Upper lobe of left lung (tissue), 6 donors: ENCODE data around the gene RBM10. TPM values are rescaled to one million over a fixed set of nuclear protein-coding genes. Genes with fewer than 3 reads are reported as not detected.

Experiments used
- ATAC-seq, 2 donors: fragments of 200-7000 bp; cut with Tn5 transposase; one replicate each; pipeline ENCODE4 v1.9.1; 2022; ENCODE audit warnings: mild to moderate bottlenecking in 2 of 2, moderate library complexity in 2 of 2; ENCODE audit not compliant: low FRiP score in 2 of 2
- DNase-seq, 2 donors: peaks; one replicate each; pipeline ENCODE4 v3.0.0-alpha.2; 2019 to 2020
- H3K27ac ChIP-seq, 4 donors: fragments of 200-600 bp; sonication (generic); one replicate each; pipeline ENCODE4 v1.5.1; 2016 to 2019
- H3K27me3 ChIP-seq, 4 donors: fragments of 200-600 bp; sonication (generic); one replicate each; pipeline ENCODE4 v1.5.1; 2017 to 2019
- H3K36me3 ChIP-seq, 4 donors: fragments of 200-600 bp; sonication (generic); one replicate each; pipeline ENCODE4 v1.5.1; 2016 to 2019
- H3K4me1 ChIP-seq, 4 donors: fragments of 200-600 bp; sonication (generic); one replicate each; pipeline ENCODE4 v1.5.1; 2018 to 2019
- H3K4me3 ChIP-seq, 4 donors: fragments of 200-600 bp; sonication (generic); one replicate each; pipeline ENCODE4 v1.5.1; 2017 to 2019; ENCODE audit warnings: mild to moderate bottlenecking in 2 of 4, moderate library complexity in 1 of 4
- H3K9me3 ChIP-seq, 4 donors: fragments of 200-600 bp; sonication (generic); one replicate each; pipeline ENCODE4 v1.5.1; 2018 to 2019
- CTCF ChIP-seq, 6 experiments: fragments of 450-650 bp in 4 of 6; fragments of 200-600 bp in 2 of 6; sonication (generic) in 2 of 6; IDR thresholded peaks; one replicate each; pipeline ENCODE4 v1.5.1; 2016 to 2019; ENCODE audit warnings: antibody characterized with exemption in 6 of 6
- EP300 ChIP-seq, 4 donors: sonication (generic); formaldehyde crosslinking; IDR thresholded peaks; one replicate each; pipeline ENCODE4 v1.5.1; 2017; ENCODE audit warnings: antibody characterized with exemption in 4 of 4, control low read depth in 2 of 4
- POLR2A ChIP-seq, 4 donors: fragments of 450-650 bp; IDR thresholded peaks; one replicate each; pipeline ENCODE4 v1.5.1; 2016 to 2017; ENCODE audit warnings: antibody characterized with exemption in 4 of 4, mild to moderate bottlenecking in 2 of 4
- POLR2AphosphoS5 ChIP-seq, 2 donors: sonication (generic); formaldehyde crosslinking; IDR thresholded peaks; one replicate each; pipeline ENCODE4 v1.5.1; 2017; ENCODE audit warnings: antibody characterized with exemption in 2 of 2
- WGBS, 2 donors: methylation state at CpG; one replicate each; pipeline ENCODE4 v1.1.5; 2017 to 2018; 5-methylcytosine and 5-hydroxymethylcytosine counted together
- total RNA-seq, 6 donors: library from RNA; depleted of rRNA in 4 of 6; stranded (reverse); fragments of >200 nt in 4 of 6; gene quantifications; one replicate each; pipeline versions ENCODE4 v1.1.0 to v1.2.1, GENCODE V29; 2016 to 2021
- donor health status: DM: no; HTN: no; CAD: no; lungs with moderate emphysema.
- donor health status: DM: no; HTN: yes; CAD: no; lungs with severe emphysema.

RBM10 gene
- total RNA-seq, 6 donors from 2014 or later: 29.2 to 59.7 (median 32.5) TPM

DNA sequence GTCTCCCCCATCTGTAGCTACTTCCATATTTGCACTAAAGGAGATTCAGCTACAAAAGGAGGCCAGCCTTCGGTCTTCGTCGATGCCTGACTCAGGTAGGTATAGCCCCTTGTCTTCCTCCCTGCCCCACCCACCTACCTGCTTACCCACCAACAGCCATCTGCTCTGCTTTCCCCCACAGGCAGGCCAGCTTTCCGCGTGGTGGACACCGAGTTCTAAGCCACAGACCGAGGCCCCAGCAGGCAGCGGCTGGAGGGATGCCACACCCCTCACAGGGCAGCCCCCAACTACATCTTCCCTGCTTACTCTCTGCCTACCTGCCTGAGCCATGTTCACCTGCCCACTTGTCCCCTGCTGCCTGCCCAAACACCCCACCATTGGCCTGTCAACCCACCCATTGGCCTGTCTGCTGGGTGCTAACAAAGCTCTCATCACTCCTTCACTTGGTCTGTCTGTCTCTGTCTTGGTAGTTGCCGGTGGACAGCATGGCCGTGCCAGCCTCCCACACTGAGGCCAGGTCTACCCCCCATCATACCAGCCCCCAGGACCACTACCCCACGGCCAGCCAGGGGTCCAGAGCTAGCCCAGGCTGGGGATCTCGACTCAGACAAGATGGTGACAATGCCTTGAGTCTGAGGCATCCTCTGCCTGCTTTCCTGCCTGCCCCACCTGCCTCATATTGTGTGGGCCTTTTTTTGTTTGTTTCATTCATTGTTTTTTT lies 83.7 kb downstream of the RBM10 start:
- peaks cover 0 to 8% (median 0%) of the 10 kb centered on the region in 4 donors for H3K4me1 ChIP-seq
- 83 to 95% methylated on average over 5 to 12 of the region's 12 CpGs for WGBS, 2 donors
- TF ChIP-seq EP300 (IDR thresholded peaks at IDR 0.05): no peak
- no peak overlapping the region for H3K4me3 ChIP-seq
- H3K36me3 ChIP-seq: peaks cover 0 to 58% (median 37%) of the 10 kb centered on the region in 4 donors
- H3K27me3 ChIP-seq: no peaks in the 10 kb centered on the region
- DNase-seq (peak in 1 of 2 donors; percentile 14), ATAC-seq (no peak)
- no peaks in the 10 kb centered on the region for H3K9me3 ChIP-seq
- no peak overlapping the region for H3K27ac ChIP-seq

GRCh38 chrX:47229427-47229826 lies 84.4 kb downstream of the RBM10 start:
- no peaks in the 10 kb centered on the region for H3K9me3 ChIP-seq
- WGBS, 2 donors: 94% methylated on average over 6 of the region's 6 CpGs; no CpG with 5 or more reads in 1 of the 2 donors
- no peak for TF ChIP-seq EP300 (IDR thresholded peaks at IDR 0.05)
- TF ChIP-seq POLR2AphosphoS5 (IDR thresholded peaks at IDR 0.05): no peak
- no peak for TF ChIP-seq CTCF (IDR thresholded peaks at IDR 0.05)
- TF ChIP-seq POLR2A (IDR thresholded peaks at IDR 0.05): no peak
- peaks cover 0 to 8% (median 0%) of the 10 kb centered on the region in 4 donors for H3K4me1 ChIP-seq
- peaks cover 0 to 50% (median 30%) of the 10 kb centered on the region in 4 donors for H3K36me3 ChIP-seq
- H3K4me3 ChIP-seq: no peak overlapping the region
- ATAC-seq: no peak
- no peaks in the 10 kb centered on the region for H3K27me3 ChIP-seq
- H3K27ac ChIP-seq: no peak overlapping the region
- peak in 1 of 2 donors; percentile 4 for DNase-seq

- Histone ChIP-seq H3K9me3 (no peaks in the 10 kb centered on the region), H3K27me3 (no peaks in the 10 kb centered on the region), H3K27ac (no peak overlapping the region), H3K4me3 (no peak overlapping the region), H3K36me3 (peaks cover 0 to 42% (median 22%) of the 10 kb centered on the region in 4 donors), H3K4me1 (peaks cover 0 to 8% (median 0%) of the 10 kb centered on the region in 4 donors)
- DNase-seq (no peak), ATAC-seq (no peak)
- TF ChIP-seq EP300 (IDR thresholded peaks at IDR 0.05): no peak
- no peak for TF ChIP-seq POLR2A (IDR thresholded peaks at IDR 0.05)
- no peak for TF ChIP-seq CTCF (IDR thresholded peaks at IDR 0.05)
- TF ChIP-seq POLR2AphosphoS5 (IDR thresholded peaks at IDR 0.05): no peak
- WGBS, 2 donors: 88 to 90% methylated on average over 5 of the region's 5 CpGs
Measured at GRCh38 chrX:47230136-47230868, 85.3 kb downstream of the RBM10 start.

DNA sequence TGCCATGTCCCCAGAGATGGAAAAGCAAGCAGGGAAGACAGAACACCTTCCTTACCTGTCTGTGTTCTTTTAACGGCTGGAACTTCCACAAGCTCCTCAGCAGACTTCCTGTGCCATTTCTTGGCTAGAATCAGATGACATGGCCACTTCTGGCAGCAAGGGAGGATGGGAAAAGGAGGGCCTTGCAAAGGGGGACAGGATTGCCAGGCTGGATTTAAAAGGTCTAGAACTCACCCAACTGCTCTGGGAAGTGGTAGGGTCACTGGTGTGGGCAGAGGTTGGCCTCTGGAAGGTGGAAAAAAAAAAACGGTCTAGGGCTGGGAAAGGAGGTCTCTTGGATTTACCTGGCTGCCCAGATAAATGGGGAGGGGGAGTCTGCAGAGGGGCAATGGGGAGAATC lies 86.1 kb downstream of the RBM10 start:
- H3K27me3 ChIP-seq: no peaks in the 10 kb centered on the region
- no peaks in the 10 kb centered on the region for H3K9me3 ChIP-seq
- TF ChIP-seq CTCF (IDR thresholded peaks at IDR 0.05) (no peak), EP300 (IDR thresholded peaks at IDR 0.05) (no peak), POLR2AphosphoS5 (IDR thresholded peaks at IDR 0.05) (no peak), POLR2A (IDR thresholded peaks at IDR 0.05) (no peak)
- H3K4me1 ChIP-seq: peaks cover 0 to 8% (median 0%) of the 10 kb centered on the region in 4 donors
- peaks cover 0 to 33% (median 16%) of the 10 kb centered on the region in 4 donors for H3K36me3 ChIP-seq
- no peak overlapping the region for H3K27ac ChIP-seq
- no peak overlapping the region for H3K4me3 ChIP-seq
- WGBS, 2 donors: 55 to 58% methylated on average over 1 to 2 of the region's 2 CpGs
- DNase-seq: no peak
- no peak for ATAC-seq

GRCh38 chrX:47232197-47232802 lies 87.3 kb downstream of the RBM10 start:
- WGBS, 2 donors: 80 to 83% methylated on average over 3 to 8 of the region's 8 CpGs
- peaks cover 0 to 22% (median 8%) of the 10 kb centered on the region in 4 donors for H3K36me3 ChIP-seq
- no peaks in the 10 kb centered on the region for H3K9me3 ChIP-seq
- H3K4me3 ChIP-seq: peak overlapping the region in 3 of 4 donors; percentile 55 to 68 (median 62)
- H3K4me1 ChIP-seq: peaks cover 0 to 8% (median 0%) of the 10 kb centered on the region in 4 donors
- DNase-seq: peak in 1 of 2 donors; percentile 10
- ATAC-seq: no peak
- no peaks in the 10 kb centered on the region for H3K27me3 ChIP-seq
- peak overlapping the region; percentile 94 to 98 (median 97) for H3K27ac ChIP-seq
- TF ChIP-seq EP300 (IDR thresholded peaks at IDR 0.05) (no peak), POLR2AphosphoS5 (IDR thresholded peaks at IDR 0.05) (no peak), POLR2A (IDR thresholded peaks at IDR 0.05) (no peak), CTCF (IDR thresholded peaks at IDR 0.05) (no peak)
